ENCODE data around the gene PLCD1.
"Not testable (repeated sequence)": the region's sequence is repeated elsewhere in the genome, so short reads cannot be mapped to it uniquely, and the experiment has no call there.

PLCD1 gene

GRCh38 chr3:37993820-37994638, 35.4 kb downstream of the PLCD1 start:
- TF ChIP-seq ZNF274 (IDR thresholded peaks at IDR 0.05; ENCODE audit: low read depth, low read length) = no peak
- H3K4me3 ChIP-seq (ENCODE audit: low read length) = peak overlapping the region; percentile 63; the same call in 1 of the 2 replicates

DNA sequence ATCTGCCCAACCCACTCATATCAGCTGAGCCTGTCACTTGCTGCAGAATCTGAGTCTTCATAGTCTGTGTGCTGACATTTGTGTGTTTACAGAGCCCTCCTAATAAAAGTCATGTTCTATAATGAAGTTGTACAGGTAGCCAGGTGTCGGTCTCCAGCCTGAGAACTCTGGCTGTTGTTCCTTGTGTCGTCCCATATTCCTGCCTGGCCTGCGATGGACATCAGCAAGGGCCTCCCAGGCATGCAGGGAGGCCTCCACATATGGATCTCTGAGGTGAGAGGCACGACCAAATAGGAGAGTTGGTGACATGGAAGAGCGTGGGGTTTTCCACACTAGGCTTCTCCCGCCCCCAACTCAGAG, 36.0 kb downstream of the PLCD1 start:
- H3K4me3 ChIP-seq (ENCODE audit: low read length) = peak overlapping the region; percentile 63; the same call in 1 of the 2 replicates
- TF ChIP-seq ZNF274 (IDR thresholded peaks at IDR 0.05; ENCODE audit: low read depth, low read length) = no peak

- no peak for TF ChIP-seq ZNF274 (IDR thresholded peaks at IDR 0.05; ENCODE audit: low read depth, low read length)
- H3K4me3 ChIP-seq (ENCODE audit: low read length) = no peak overlapping the region
Observed at GRCh38 chr3:37993067-37993455, 36.4 kb downstream of the PLCD1 start.

DNA sequence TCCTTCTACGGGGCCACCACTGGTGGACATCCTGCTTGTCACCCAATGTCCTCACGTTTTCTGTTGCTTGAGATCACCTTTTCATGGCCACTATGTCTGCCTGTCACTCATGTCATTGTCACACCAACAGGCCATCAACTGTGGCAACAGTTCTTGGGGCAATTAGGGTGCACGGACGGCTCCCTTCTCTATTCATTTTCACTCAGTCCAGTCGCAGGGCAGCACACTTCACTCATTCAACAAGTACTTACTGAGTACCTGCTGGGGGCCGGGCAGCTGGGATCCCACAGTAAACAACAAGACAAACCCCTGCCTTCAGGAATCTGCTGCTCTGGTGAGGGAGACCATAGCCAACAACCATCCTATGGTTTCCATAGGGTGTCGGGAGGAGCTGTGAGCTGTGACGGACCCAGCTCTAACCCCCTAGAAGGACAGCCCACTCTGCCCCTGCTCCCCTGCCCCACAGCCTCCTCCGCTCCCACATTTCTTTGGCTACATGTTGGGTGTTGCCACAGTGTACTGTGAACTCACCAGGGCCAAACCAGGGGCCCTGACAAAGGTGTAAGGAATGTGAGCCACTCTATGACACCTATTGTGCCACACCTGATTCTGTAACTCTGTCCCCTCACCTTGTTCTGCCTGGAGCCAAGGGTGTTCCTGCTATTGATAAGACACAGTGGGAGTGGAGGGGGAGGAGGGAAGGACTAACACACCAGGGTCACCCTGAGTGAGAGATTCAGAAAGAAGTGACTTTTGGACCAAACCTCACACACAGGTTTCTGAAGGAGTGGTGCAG, 37.0 kb downstream of the PLCD1 start:
- no peak overlapping the region for H3K4me3 ChIP-seq (ENCODE audit: low read length)
- TF ChIP-seq ZNF274 (IDR thresholded peaks at IDR 0.05; ENCODE audit: low read depth, low read length) = no peak

DNA sequence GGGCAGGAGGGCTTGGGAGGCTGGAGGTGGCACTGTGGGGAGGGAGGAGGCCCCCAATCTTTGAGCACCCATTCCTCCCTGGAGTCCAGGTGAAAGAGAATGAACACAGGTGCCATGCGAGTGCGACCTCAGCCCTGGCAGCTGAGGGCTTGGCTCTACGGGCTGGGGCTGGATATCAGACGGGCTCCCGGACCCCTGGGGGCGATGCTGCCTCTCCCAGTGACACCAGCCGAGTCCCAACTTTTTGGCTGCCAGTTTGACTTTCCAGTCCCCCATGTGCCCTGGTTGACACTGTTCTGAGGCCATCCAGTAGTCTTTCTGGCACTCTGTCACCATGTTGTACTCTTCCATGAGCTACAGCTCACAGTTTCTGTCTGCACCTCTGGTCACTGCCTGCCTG, 37.6 kb downstream of the PLCD1 start:
- no peak for TF ChIP-seq ZNF274 (IDR thresholded peaks at IDR 0.05; ENCODE audit: low read depth, low read length)
- no peak overlapping the region for H3K4me3 ChIP-seq (ENCODE audit: low read length)

DNA sequence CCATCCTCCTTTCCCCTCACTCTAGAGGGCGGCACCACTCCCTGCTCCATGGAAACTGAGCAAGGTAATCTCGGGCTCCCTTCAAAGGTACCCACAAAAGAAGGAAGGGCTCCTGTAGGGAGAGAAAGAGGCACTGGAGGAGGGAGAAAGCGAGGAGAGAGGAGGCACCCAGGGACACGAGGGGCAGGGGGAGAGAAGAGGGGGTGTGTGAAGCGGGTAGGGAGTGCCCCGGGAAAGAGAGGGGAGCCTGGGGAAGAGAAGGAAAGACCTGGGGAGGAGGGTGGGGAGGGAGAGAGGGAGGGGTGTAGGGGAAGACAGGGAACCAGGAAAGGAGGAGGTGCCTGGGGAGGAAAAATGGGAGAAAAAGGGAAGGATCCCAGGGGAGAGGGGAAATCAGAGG, 38.3 kb downstream of the PLCD1 start:
- H3K4me3 ChIP-seq (ENCODE audit: low read length) = no peak overlapping the region
- TF ChIP-seq ZNF274 (IDR thresholded peaks at IDR 0.05; ENCODE audit: low read depth, low read length) = no peak

DNA sequence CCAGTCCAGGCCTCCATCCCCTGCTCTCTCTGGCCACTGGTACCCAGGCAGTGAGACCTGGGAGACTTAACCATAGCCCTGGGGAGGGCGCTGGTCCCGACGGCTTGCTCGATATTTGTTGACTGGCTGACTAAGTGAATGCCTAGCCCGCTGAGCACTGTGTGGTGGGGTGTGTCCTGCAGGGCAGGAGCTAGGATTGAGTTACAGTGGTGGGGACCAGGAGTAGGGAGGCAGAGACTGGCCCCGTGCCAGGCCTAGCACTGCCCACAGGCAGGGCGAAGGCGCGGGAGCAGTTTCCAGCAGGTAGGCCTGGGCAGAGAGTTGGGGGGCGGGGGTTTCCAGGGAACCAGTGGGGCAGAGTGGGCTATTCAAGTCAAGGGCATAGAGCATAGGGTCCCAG, 38.9 kb downstream of the PLCD1 start, which contains the start of gene VILL:
Gene VILL (plus strand): TSS at position 260 of the 400 bp plus-strand sequence. CDS start 2,887 bp downstream, outside the sequence.
- no peak for TF ChIP-seq ZNF274 (IDR thresholded peaks at IDR 0.05; ENCODE audit: low read depth, low read length)
- no peak within 1 kb of the TSS for H3K4me3 ChIP-seq (ENCODE audit: low read length)

DNA sequence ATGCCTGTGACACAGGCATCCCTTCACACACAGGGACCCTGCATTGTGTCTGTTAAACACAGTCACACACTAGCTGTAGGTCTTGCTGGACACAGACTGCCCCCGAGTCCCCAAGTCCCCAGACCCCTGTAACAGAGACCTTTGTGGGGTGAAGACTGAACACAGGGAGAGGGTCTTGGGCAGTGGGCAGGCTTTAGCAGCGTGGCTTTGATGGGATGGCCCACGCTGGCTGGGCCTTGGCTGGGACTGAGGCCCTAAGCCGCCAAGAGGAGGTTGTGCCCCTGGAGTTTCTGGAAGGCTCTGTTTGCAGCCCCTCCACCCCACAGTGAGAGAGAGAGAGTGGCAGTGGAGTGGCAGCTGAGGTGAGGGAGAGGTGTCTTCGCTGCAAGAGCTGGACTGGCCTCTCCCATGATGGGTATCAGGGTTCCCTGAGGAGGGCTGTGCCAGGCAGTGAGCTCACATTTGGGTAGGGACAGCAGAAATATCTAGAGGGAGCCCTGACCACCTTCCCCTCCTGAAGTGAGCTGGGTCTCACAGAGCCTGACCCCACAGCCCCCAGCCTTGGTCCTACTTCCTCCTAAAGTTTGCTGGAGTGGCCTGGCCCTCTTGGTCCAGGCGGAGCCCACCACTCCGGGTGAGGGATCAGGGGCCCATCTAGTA, 39.5 kb downstream of the PLCD1 start:
- no peak for TF ChIP-seq ZNF274 (IDR thresholded peaks at IDR 0.05; ENCODE audit: low read depth, low read length)
- H3K4me3 ChIP-seq (ENCODE audit: low read length) = no peak overlapping the region

DNA sequence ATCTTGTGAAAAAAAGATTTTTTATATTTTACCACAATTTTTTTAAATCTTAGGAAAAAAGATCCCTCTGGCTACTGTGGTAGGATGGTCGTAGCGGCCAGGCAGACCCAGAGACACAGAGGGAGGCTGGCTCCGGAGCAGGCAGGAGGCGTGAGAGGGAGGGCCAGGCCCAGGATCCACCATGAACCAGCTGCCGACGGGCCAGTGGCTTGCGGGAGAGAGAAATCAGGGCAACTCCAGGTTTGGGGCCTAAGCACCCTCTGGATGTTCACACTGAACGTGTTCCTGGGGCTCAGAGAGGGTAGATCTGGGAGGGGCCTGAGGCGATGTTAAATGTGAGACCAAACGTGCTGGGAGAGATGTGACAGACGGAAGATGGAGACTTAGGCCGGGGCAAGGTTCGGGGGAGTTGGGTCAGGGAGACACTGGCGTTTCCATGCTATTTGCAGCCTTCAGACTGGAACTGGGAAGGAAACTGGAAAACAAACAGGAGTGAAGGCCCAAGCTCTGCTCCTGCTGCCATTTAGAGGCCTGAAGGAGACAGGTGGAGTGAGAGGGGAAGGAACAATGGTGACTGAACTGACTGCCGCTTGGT, 40.4 kb downstream of the PLCD1 start:
- no peak overlapping the region for H3K4me3 ChIP-seq (ENCODE audit: low read length)
- TF ChIP-seq ZNF274 (IDR thresholded peaks at IDR 0.05; ENCODE audit: low read depth, low read length) = no peak

DNA sequence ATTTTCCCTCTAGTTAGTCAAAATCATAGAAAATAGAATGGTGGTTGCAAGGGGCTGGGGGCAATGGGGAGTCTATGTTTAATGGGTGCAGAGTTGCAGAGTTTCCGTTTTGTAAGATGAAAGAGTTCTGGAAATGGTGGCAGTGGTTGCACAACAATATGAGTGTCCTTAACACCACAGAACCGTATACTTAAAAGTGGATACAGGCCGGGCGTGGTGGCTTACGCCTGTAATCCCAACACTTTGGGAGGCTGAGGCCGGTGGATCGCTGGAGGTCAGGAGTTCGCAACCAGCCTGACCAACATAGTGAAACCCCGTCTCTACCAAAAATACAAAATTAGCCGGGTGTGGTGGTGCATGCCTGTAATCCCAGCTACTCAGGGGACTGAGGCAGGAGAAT, 41.1 kb downstream of the PLCD1 start:
- not testable (repeated sequence) for H3K4me3 ChIP-seq (ENCODE audit: low read length)

GRCh38 chr3:37987751-37988179, 41.7 kb downstream of the PLCD1 start:
- TF ChIP-seq ZNF274 (IDR thresholded peaks at IDR 0.05; ENCODE audit: low read depth, low read length) = no peak
- no peak overlapping the region for H3K4me3 ChIP-seq (ENCODE audit: low read length)

DNA sequence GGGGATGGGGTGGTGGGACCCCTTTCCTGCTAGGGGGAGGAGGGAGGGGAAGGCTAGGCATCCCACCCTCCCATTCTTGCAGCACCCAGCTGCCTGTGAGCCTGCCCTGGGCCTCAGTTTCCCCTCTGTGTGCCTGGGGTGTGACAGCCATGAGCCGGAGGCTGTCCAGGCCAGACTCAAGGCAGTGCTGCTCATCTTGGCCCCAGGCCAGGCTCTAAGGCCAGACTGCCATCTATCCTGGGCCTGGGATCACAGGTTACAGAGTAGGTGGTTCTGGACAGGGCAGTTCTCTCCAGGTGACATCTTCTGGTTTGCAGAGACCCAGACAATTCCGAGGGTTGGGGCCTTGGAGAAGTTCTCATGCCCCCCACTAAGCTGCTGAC, 42.1 kb downstream of the PLCD1 start:
- TF ChIP-seq ZNF274 (IDR thresholded peaks at IDR 0.05; ENCODE audit: low read depth, low read length) = no peak
- no peak overlapping the region for H3K4me3 ChIP-seq (ENCODE audit: low read length)

- no peak overlapping the region for H3K4me3 ChIP-seq (ENCODE audit: low read length)
- no peak for TF ChIP-seq ZNF274 (IDR thresholded peaks at IDR 0.05; ENCODE audit: low read depth, low read length)
Observed at GRCh38 chr3:37986479-37987314, 42.7 kb downstream of the PLCD1 start.
